ENCODE data around the gene ELAC2. TPM values are rescaled to one million over a fixed set of nuclear protein-coding genes. Genes with fewer than 3 reads are reported as not detected.
A peak's percentile ranks its signal among the peaks of the same experiment; 100 is the strongest.

The ELAC2 gene
- total RNA-seq, 1 donor from 2014 or later, result 73.7 TPM

DNA sequence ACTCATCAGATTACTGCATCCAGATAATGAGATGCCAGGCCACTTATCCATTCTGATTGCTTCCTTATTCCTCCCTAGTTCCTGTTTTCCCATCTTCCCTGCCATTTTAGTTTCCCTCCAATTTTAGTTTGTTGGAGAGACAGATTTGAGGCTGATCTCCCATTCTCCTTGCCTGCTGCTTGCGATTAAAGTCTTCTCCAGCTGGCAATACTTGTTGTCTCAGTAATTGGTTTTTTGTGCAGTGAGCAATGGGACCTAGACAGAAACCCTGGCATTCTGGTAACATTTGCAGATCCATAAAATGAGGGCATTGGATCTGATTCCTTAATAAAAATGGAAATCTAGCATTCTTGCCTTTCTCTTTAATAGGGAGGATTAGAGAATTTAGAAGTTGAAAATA, 17.6 kb upstream of the ELAC2 start:
- Mint-ChIP-seq H3K36me3 (ENCODE audit: low read depth, unreplicated experiment) (peaks cover 17% of the 10 kb centered on the region), H3K4me3 (ENCODE audit: unreplicated experiment) (no peak overlapping the region), H3K9me3 (ENCODE audit: unreplicated experiment) (peaks cover 16% of the 10 kb centered on the region), H3K4me1 (ENCODE audit: unreplicated experiment) (peaks cover 12% of the 10 kb centered on the region), H3K27ac (ENCODE audit: unreplicated experiment) (no peak overlapping the region), H3K27me3 (ENCODE audit: unreplicated experiment) (peaks cover 5% of the 10 kb centered on the region)
- TF ChIP-seq, protein P1, sequence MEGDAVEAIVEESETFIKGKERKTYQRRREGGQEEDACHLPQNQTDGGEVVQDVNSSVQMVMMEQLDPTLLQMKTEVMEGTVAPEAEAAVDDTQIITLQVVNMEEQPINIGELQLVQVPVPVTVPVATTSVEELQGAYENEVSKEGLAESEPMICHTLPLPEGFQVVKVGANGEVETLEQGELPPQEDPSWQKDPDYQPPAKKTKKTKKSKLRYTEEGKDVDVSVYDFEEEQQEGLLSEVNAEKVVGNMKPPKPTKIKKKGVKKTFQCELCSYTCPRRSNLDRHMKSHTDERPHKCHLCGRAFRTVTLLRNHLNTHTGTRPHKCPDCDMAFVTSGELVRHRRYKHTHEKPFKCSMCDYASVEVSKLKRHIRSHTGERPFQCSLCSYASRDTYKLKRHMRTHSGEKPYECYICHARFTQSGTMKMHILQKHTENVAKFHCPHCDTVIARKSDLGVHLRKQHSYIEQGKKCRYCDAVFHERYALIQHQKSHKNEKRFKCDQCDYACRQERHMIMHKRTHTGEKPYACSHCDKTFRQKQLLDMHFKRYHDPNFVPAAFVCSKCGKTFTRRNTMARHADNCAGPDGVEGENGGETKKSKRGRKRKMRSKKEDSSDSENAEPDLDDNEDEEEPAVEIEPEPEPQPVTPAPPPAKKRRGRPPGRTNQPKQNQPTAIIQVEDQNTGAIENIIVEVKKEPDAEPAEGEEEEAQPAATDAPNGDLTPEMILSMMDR (IDR thresholded peaks at IDR 0.05; ENCODE audit: unreplicated experiment), result no peak
- DNase-seq (ENCODE audit: low spot score), result no peak

DNA sequence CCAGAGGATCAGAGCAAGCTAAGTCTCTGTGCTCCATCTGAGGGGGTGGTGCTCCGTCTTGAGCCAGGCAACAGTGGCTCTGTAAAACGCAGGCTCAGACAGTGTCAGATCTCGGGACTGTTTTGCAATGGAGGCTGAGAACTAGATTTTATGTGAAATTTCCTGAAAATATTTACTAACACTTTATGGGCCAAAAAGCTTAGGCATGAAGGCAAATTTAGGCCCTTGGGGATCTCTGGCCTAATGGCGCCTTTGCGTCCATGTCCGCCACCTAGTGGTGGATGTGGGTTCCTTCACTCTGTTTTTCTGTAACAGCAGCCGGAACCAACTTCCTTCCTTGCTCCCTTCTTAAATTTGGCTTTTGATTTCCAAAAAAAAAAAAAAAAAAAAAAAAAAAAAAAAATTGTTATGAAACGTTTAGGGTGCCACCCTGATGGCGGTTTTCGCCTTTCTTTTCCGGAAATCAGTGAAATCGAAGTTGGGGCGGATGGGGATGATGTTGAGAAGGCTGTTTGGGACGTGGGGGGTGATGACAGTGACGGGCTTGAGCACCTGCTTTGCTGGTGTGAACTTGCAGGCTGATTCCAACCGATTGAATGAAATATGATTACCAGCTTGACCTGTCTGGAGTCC, 14.0 kb upstream of the ELAC2 start:
- Mint-ChIP-seq H3K4me3 (ENCODE audit: unreplicated experiment) (no peak overlapping the region), H3K27me3 (ENCODE audit: unreplicated experiment) (peaks cover 5% of the 10 kb centered on the region), H3K4me1 (ENCODE audit: unreplicated experiment) (peaks cover 12% of the 10 kb centered on the region), H3K27ac (ENCODE audit: unreplicated experiment) (no peak overlapping the region), H3K36me3 (ENCODE audit: low read depth, unreplicated experiment) (peaks cover 15% of the 10 kb centered on the region), H3K9me3 (ENCODE audit: unreplicated experiment) (peaks cover 12% of the 10 kb centered on the region)
- peak; percentile 46 for DNase-seq (ENCODE audit: low spot score)
- TF ChIP-seq, protein P1 (IDR thresholded peaks at IDR 0.05; ENCODE audit: unreplicated experiment), result peak; percentile 96

DNA sequence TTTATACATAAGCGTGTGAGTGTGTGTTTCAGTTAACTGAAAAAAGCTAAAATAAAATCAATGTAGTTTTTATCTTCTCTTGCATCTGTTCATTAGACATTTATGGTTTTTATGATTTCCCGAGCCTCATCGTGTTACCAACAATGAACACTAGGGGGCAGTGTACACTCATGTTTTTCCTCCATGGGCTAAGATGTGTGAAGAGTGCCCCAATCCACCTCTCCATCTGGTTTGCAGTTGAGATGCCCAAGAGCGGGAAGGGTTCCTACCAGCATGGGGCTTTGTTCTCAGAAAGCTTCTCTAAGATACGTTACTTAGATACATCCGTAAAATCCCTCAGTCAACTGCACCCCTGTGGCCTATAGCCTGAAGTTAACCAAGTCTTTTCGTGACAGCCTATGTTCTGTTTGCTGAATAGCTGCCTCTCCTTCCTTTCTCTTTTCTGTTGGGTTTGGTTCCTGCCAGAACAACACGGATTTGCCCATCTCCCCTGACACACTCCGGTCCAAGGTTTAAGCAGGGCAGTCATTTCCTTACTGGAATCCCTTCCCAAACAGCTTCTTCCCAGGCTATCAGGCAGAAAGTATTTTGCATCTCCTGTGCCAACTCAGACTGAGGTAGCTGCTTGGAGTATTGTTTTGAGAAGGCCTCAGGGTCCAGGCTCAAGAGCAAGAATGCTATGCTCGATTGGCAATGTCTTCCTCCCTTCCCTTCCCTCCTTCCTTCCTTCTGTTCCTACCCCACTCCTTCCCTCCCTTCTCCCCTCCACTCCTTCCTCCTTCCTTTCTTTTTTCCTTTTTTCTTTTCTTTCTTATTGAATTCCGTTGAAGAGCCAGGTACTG, 12.9 kb upstream of the ELAC2 start:
- peaks cover 5% of the 10 kb centered on the region for H3K27me3 Mint-ChIP-seq (ENCODE audit: unreplicated experiment)
- no peak overlapping the region for H3K27ac Mint-ChIP-seq (ENCODE audit: unreplicated experiment)
- peaks cover 5% of the 10 kb centered on the region for H3K9me3 Mint-ChIP-seq (ENCODE audit: unreplicated experiment)
- TF ChIP-seq, protein P1 (IDR thresholded peaks at IDR 0.05; ENCODE audit: unreplicated experiment), result peak; percentile 91
- H3K36me3 Mint-ChIP-seq (ENCODE audit: low read depth, unreplicated experiment), result peaks cover 6% of the 10 kb centered on the region
- DNase-seq (ENCODE audit: low spot score), result peak; percentile 59
- peaks cover 12% of the 10 kb centered on the region for H3K4me1 Mint-ChIP-seq (ENCODE audit: unreplicated experiment)
- H3K4me3 Mint-ChIP-seq (ENCODE audit: unreplicated experiment), result no peak overlapping the region

DNA sequence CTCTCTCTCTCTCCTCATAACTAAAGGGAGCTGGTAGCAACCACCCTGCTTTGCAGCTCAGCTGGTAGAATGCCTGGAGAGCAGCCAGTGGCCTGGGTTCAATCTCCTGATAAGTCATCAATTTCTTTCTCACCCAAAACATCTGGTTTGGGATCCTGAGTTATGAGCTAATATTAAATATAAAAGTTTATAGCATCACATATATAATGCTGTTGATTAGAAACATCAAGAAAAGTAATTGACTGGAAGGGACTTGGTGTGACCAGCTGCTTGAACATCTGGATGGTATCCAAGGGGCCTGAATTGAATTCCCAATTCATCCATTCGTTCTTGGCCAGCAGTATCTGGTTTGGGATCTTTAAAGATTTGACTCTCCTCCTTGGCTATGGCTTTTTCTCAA, 12.2 kb upstream of the ELAC2 start:
- TF ChIP-seq, protein P1 (IDR thresholded peaks at IDR 0.05; ENCODE audit: unreplicated experiment), result no peak
- no peak for DNase-seq (ENCODE audit: low spot score)
- peaks cover 6% of the 10 kb centered on the region for H3K36me3 Mint-ChIP-seq (ENCODE audit: low read depth, unreplicated experiment)
- no peak overlapping the region for H3K27ac Mint-ChIP-seq (ENCODE audit: unreplicated experiment)
- H3K9me3 Mint-ChIP-seq (ENCODE audit: unreplicated experiment), result no peaks in the 10 kb centered on the region
- H3K4me3 Mint-ChIP-seq (ENCODE audit: unreplicated experiment), result no peak overlapping the region
- H3K4me1 Mint-ChIP-seq (ENCODE audit: unreplicated experiment), result peaks cover 12% of the 10 kb centered on the region
- peaks cover 5% of the 10 kb centered on the region for H3K27me3 Mint-ChIP-seq (ENCODE audit: unreplicated experiment)

GRCh38 chr17:13029340-13029739, 11.5 kb upstream of the ELAC2 start:
- no peak overlapping the region for H3K27ac Mint-ChIP-seq (ENCODE audit: unreplicated experiment)
- H3K36me3 Mint-ChIP-seq (ENCODE audit: low read depth, unreplicated experiment), result peaks cover 8% of the 10 kb centered on the region
- H3K27me3 Mint-ChIP-seq (ENCODE audit: unreplicated experiment), result peaks cover 7% of the 10 kb centered on the region
- no peak overlapping the region for H3K4me3 Mint-ChIP-seq (ENCODE audit: unreplicated experiment)
- no peak for DNase-seq (ENCODE audit: low spot score)
- TF ChIP-seq, protein P1 (IDR thresholded peaks at IDR 0.05; ENCODE audit: unreplicated experiment), result no peak
- peaks cover 13% of the 10 kb centered on the region for H3K4me1 Mint-ChIP-seq (ENCODE audit: unreplicated experiment)
- no peaks in the 10 kb centered on the region for H3K9me3 Mint-ChIP-seq (ENCODE audit: unreplicated experiment)
